Panc1 (cell line): Measurements from ENCODE around the gene GHDC.

Source experiments
- CTCF ChIP-seq: fragments of 450-650 bp; IDR thresholded peaks from 2 replicates; pipeline ENCODE4 v1.5.1; 2017; ENCODE audit warnings: mild to moderate bottlenecking
- POLR2AphosphoS5 ChIP-seq: IDR thresholded peaks from 2 replicates; pipeline ENCODE4 v1.6.1; 2012; ENCODE audit warnings: mild to moderate bottlenecking, low read depth, low read length, moderate library complexity

GRCh38 chr17:42190491-42191274 lies 3.6 kb downstream of the GHDC start:
- TF ChIP-seq CTCF, result no peak
- TF ChIP-seq POLR2AphosphoS5, result no peak
